GM04503 (cell line): ENCODE data around the gene CFAP299.
A peak's percentile ranks its signal among the peaks of the same experiment; 100 is the strongest.

Source experiments
- DNase-seq: peaks from one replicate; pipeline ENCODE4 v3.0.0-alpha.2; 2012; ENCODE audit warnings: low read depth

Gene CFAP299

DNA sequence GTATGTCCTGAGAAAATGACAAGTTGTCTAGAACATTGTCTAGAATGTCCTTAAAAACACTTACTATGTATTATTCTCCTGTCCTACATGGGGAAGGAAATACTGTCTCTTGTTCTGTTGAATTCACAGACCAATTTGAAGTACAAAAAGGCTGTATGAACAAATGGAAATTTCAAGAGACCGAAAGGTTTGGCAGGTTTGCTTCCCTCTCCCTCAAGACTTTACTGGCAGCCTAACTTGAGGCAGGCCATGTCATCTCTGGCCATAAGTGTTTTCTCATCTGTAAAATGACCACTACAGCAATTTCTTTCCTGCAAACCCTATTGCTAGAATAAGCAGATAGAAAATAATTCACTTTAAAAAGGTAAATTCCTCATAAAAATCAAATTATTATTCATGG, 503.8 kb downstream of the CFAP299 start:
- DNase-seq, result no peak

DNA sequence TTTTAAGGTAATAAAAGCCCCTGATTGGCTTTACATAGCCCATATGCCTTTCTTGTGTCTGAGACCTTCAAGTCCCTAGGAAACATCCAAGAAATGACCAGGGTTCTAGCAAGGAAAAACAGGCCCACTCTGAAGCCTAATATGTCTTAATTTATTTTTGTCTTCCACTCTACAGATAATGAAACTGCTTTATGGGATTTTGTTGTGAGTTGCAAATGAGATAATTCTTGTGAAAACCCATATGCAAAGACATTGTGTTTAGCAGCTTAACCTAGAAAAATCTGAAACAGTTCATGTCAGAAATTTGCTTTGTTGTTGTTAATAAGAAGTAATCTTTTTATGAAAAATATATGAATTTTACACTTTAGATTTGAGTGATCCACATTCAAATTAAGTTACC, 504.3 kb downstream of the CFAP299 start:
- no peak for DNase-seq

DNA sequence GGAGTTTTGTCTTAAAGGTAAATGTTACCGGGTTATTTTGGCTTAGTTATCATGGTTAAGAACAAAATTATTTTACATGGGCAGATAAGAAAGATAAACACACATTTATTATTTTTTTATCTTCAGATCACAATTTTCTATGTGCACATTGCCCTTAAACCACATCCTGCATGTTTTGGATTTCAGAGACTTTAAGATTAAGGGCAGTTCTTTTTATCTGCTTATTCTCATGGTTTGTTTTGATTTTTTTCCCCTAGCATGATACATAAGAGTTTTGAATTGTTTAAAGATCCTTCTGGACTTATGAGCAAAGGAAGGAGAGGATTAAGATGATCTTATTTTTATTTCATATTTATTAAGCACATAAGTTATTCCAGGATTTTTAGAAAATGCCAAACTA, 504.9 kb downstream of the CFAP299 start:
- no peak for DNase-seq

DNA sequence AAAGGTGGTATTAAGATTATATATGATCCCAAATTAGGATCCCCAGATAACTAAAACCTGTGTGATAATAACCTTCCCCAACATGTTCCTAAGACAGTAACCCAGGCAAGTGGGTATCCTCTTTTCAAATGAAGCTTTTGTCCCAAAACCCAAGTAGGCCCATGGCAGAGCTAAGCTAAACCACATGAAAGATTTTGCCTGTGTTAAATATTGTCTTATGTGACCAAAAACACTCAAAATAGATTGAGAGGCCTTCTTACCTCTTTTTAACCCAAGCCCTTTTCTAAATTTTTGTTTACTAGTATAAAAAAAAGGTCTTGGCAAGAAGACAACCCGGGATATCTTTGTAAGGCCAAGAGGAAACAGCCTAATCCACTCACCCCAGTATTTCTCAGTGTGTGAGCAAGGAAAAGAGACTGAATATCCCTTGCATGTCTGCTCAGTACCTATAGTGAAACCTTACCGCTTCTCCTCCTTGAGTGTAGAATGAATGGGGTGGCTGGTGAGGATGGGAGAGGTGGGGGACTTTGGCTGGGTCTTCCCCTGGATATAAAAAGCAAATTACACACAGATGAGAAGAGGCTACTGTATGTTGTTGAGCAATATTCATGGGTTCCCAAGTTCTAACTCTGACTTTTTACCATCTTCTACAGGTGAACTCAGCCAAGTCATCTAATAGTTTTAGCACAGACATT, 506.2 kb downstream of the CFAP299 start:
- no peak for DNase-seq

DNA sequence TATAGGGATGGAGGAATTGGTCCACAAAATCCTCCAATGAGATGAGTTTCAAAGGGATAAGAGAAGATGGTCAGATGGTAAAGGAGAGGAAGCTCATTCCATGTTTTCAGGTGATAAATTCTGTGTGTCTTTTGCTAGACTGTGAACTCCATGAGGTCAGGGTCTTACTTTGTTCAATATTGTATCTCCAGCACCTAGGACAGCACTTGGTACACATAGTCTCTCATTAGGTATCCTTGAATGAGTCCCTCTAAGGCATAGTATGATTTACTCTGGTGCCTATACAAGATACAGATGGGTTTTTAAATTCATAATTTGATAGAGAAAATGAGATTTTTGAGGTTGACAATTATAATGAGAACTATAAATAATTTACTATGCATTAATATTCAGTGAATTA, 510.7 kb downstream of the CFAP299 start:
- no peak for DNase-seq

DNA sequence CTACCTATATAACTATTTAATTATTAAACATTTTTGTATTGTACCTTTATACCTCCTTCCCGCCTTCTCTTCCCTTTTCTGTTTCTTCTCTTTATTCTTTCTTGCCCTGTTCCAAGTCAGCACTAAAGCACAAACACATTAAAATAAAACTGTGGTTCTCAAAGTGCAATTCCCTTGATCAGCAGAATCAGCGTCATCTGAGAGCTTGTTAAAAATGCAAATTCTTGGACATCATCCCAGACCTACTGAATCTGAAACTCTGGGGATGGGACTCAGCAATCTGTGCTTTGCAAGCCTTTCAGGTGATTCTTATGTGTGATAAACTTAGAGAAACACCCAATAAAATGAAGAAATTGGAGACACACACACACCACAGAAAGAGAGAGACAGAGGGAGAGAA, 516.5 kb downstream of the CFAP299 start:
- DNase-seq, result no peak

DNA sequence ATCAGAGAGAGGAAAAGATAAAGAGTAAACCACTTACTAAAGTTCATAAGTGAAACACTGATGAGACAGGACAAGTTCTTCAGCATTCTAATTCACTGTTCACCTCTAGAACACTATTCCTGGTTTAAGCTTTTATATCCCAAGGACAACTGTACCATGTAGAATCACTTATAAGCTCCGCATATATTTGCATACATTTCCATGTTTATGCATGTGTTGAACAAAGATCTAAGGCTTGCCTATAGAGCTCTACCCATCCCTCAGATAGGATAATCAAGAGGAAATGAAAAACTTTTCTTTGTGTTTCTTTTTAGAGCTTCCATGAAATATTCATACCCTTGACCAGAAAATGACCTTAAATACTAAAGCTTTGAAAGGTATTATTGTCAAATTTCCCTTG, 538.0 kb downstream of the CFAP299 start:
- DNase-seq, result no peak

DNA sequence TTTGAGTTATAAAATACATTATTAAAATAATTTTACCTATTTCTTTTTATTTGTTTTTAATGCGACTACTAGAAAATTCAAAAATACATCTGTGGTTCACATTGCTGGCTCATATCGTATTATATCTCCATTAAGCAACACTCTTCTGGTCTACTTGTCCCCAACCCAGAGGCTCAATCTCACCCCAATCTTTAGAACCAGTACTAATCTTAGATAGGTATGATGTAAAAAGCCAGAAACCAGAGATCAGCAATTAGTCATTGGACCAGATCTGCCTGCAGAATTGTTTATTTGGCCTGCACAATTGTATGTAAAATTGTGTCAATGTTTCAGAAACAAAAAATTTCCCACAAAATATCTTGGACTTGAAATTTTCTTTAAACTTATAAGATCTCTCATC, 539.4 kb downstream of the CFAP299 start:
- no peak for DNase-seq

DNA sequence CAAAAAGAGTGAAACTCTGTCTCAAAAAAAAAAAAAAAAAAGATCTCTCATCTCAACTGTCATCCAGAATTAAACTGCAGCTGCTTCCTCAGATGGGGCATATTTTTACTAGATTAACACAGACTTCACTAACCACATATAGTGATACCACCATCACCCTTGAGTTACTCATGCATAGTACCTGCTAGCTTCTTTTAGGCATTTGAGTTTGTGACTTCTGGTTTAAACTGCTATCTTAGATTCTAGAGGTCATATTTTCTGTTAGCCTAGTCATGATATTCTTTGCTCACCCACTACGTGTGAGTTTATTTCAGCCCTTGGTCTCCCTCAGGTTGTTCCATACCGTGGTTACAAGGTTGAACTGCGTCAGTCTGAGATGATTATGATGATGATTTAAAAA, 540.1 kb downstream of the CFAP299 start:
- no peak for DNase-seq

DNA sequence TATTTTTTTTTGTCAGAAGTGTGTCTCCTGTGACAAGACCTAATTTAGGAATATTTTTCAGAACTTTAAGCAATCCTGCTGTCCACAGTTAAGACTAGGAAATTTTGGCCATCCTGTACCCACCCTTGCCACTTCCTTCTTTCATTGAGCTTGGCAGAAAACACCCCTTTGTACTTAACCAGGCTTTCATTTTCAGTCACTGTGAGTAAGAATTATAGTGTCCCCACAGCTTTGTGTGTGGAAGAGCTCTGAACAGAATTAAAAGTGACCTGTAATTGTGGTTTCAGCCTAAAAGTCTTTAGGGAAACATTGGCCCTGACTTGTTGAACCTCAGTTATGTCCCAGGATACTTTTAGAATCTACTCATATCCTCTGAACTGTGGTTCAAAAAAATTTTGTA, 541.3 kb downstream of the CFAP299 start:
- DNase-seq, result no peak

DNA sequence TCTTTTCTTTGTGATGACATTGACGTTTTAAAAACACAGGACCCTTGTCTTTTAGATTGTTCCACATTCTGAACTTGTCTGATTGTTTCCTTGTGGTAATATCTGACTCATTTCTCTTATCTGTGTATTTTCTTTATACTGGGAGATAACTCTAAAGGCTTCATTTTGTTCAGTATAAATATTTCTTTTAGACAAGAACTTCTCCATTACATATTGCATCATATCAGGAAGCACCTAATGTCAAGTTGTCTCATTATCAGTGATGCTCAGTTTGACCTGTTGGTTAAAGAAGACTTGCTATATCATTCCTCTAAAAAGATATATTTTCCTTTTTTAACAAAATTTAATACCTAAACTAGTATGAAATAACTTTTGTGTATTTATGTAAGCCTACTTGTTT, 542.7 kb downstream of the CFAP299 start:
- DNase-seq, result no peak

DNA sequence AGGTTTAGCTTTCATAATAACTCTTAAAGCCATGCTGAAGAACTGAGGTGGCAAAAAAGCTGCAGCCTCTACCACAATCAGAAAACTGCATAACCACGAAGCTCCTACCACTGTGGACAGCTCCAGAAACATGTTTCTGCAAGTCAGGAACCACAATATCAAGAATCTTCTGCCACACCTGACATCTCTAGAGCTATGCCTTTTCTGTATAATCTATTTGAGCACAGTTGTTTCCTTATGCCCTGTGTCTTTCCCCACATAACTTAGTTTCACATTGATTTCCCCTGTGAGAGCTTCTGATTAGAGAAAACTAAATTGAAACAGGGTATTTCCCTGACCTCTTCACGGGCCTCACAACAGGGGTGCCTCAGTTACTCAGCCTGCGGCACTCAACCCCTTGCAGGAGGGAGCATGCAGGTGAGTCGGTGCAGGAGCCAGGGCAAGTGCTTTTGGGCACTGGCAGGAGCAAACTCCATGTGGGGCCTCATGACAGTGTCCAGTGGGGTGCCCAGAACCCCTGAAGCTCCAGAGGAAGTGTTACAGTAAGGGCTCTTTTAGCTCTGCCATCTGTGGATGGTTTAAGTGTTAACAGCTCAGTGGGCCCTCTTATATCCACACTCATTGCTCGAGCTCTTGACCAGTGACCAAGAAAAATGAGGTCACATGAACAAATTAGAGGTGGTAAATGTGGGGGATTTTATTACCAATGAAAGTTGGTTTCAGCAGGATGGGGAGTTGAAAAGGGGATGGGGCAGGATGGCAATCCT, 562.2 kb downstream of the CFAP299 start:
- DNase-seq, result no peak

DNA sequence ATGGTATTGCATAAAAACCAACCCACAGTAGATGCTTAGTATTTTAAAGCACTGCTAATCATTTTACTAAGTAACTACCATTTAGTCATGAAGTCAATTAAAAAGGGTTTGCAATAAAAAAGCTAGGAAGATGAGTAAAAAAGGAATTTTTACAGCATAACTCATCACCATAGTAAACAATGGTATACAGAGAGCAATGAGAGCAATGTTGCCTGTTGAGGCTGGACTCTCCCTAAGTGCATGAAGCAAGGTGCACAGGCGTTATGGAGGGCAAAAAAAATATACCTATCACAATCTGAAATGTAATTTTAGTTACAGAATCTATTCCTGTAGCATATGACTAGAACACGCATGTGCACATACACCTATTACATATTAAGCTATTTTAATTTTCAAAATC, 565.4 kb downstream of the CFAP299 start:
- no peak for DNase-seq

DNA sequence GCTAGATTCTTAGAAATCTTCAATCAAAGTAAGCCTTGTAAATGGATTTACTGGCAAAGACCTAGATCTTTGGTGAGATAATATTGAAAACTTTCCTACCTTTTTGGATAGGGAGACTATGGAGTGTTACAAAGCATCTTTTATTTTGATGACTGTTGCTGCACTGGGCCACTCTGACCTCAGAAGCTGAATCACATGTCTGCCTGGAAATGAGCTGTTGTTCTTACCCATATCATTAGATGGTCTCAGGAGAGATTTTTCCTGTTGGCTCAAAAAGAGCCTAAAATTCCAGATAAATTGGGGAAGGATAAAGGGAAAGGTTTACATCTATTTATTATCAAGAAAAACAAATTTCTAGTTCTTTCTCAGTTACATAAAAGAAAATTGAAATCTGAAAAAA, 567.5 kb downstream of the CFAP299 start:
- DNase-seq, result no peak

DNA sequence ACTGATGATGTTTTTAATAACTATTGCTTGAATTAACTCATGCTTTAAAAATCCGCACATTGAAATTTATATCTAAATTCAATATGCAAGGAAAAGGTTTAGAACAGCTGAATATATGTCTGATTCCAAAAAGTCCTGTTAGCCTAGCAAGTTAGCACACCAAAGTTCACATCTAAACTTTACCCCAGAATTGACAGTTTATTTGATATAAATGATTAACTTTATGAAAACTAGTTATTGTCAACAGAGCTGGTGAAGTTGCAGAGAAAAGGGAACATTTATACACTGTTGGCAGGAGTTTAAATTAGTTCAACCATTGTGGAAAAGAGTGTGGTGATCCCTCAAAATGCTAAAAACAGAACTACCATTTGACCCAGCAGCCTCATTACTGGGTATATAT, 574.4 kb downstream of the CFAP299 start:
- no peak for DNase-seq

DNA sequence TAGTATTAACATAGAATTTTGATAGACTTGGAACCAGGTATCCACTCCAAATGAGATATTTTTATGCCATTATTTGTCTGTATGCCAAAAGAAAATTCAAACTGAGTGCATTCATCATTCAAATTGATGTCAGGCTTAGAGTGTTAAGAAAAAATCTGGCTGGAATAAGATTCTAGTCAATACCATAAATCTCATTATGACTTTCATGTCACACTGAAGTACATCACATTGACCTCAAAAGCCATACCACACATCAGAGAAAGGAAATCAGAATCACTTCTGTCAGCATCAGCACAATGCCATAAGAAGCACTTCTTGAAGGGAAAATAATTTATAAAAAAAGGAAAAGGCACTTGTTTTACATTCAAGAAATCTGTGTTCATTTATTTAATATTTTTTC, 575.9 kb downstream of the CFAP299 start:
- no peak for DNase-seq

DNA sequence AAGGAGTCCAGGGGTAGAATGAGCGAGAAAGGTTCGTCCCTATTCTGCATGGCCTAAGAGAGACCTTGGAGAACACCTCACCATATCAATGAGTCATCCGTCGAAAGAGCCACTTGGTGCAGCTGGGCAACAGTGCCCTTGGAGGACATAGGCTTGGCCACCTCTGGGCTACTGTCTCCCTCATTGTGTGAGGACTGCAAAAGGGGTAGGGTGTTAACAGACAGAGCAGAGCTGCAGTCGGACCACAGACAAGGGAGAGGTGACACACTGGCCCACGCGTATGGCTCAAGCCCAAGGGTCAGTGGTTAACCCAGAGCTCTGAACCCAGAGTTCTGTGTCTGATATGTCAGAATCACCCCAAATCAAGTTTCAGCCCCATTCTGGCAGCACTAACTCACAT, 576.8 kb downstream of the CFAP299 start:
- no peak for DNase-seq

DNA sequence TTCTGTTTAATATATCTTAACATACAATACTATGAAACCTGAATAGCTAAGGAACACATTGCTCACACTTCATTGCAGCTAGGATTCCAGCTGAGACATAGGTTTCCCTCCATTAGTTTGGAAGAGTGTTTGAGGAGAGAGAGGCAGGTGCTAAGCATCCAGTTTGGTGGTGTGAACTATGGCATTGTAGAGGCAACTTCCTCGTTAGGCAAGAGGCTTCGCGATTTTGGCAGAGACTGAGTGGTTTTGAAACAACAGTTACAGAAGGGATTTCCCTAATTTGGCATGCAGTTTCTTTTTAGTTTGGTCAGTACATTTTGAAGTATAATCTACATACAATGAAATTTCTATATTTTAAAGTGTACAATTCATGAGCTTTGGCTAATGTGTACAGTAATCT, 577.9 kb downstream of the CFAP299 start:
- DNase-seq, result no peak

DNA sequence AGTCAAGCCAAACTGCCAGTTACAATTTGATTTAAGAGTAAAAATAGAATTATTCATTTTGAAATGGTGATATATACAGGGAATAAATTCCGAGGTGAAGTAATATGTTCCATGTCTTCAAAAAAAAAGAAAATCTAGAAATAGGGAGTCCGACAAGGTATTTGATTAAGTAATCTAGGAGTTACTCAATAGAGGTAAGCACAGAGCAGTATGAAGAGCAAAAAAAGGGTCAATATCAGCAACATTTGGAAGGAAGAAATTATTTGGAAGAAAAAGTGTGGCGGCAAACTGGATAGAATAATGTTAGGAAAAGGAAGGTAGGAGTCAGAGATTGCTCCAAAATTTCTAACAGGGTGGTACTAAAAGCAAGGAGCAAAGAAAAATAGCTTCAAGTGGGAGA, 581.2 kb downstream of the CFAP299 start:
- no peak for DNase-seq

DNA sequence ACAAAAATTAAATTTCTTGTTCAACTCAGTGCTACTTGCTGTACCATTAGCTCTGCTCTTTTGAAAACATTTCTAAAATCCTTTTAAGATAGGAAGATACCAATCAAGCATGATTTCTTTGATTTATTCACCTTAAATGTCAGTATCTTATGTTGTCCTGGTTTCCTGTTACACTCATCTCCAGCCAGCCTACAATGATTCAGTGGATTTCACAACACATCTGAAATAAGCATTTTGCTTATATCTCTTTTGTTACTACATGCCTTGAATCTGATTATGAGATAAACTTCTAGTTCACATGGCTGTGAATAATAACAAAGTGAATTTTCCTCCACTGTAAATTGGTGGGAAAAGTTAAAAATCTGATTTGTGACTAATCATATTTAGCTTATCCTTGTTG, 582.5 kb downstream of the CFAP299 start:
- peak; percentile 7 for DNase-seq

DNA sequence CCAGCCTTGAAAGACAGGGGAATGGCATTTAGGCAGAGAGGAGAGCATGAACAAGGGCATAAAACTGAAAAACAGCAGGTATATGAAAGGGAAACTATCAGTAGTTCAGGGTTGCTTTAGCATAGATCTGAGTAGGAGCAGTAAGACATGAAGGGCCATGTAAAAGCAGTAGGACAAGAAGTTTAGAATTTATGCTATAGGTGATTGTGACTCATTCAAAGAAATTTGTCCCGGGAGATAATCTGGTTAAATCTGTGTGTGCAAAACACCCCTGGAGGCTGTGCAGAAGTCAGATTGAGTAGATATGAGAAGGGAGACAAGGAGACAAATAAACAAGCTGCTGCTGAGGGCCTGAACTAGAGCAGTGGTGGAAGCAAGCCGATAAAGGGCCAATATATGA, 585.9 kb downstream of the CFAP299 start:
- no peak for DNase-seq

DNA sequence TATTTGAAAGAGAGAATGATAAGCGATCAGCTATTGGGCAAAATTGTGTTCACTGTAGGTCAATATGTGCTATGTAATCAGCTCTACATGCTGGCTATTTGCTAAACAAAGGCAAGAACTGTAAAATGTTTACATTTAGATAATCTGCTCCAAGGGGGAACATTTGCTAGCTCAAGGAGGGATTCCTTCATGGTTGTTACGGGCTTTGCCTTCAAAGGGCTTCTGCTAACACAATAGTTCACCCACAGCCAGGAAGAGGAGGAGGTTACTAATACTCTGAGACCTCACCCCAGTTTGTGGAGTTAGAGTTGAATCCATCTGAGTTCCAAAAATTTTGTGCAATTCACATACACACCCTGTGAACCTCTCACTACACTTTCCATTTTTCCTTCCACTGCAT, 587.4 kb downstream of the CFAP299 start:
- DNase-seq, result no peak

DNA sequence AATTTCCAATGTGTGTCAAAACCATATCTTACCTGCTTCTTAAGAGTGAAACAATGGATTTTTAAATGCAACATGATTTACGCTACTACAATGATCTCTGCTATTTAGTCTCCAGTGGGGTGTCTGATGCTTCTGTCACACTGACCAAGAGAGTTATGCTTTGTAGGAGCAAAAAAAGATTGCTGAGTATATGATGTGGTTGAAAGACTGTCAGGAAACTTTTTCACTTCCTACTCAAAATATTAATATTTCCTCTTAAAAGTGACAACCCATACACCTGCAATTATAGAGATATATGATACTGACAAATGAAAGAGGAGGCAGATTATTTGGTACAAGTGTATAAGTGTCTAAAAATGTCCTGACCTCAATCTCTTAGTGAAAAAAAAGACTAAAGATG, 589.8 kb downstream of the CFAP299 start:
- DNase-seq, result no peak

DNA sequence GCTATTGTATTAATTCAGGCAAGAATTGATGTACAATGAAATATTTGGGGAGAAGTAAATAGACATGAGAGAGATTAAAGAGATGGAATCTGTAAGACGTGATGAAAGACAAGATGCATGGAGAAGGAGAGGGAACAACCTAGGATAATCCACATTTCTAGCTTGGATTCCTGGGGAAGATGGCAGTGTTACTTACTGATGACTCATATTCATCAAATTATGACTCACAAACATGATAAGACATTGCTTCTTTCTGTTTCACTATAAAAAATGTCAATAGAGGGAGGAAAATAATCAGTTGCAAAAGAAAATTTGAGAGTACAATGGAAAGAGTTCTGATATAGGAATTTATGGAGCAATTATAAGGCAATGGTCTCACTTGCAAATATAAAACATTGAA, 590.9 kb downstream of the CFAP299 start:
- DNase-seq, result no peak
